ENCODE measurements around the gene DDI1.

DNA sequence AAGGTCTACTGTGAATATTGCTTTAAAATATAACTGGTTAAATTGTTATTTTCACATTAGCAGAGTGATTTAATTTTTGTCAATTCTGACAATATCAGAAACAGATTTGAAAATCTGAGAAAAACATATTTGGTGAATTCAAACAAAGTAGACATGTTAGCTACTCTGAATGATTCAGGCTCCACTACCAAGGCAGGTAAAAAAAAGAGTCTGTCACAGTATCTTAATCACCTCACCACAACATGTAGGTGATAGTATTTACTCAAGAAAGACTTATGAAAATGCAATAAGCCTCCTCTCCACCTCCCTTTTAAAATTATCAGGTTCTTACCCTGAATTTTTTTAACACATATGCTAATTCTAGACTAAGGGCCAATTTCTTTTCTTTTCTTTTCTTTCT, 42.6 kb downstream of the DDI1 start:
- TF ChIP-seq, protein P1, sequence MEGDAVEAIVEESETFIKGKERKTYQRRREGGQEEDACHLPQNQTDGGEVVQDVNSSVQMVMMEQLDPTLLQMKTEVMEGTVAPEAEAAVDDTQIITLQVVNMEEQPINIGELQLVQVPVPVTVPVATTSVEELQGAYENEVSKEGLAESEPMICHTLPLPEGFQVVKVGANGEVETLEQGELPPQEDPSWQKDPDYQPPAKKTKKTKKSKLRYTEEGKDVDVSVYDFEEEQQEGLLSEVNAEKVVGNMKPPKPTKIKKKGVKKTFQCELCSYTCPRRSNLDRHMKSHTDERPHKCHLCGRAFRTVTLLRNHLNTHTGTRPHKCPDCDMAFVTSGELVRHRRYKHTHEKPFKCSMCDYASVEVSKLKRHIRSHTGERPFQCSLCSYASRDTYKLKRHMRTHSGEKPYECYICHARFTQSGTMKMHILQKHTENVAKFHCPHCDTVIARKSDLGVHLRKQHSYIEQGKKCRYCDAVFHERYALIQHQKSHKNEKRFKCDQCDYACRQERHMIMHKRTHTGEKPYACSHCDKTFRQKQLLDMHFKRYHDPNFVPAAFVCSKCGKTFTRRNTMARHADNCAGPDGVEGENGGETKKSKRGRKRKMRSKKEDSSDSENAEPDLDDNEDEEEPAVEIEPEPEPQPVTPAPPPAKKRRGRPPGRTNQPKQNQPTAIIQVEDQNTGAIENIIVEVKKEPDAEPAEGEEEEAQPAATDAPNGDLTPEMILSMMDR (conservative IDR thresholded peaks at IDR 0.05; ENCODE audit: low read depth, low read length) = no peak
- TF ChIP-seq EZH2phosphoT487 (IDR thresholded peaks at IDR 0.05; ENCODE audit: borderline replicate concordance, low read length) = no peak

All from PC-3 (cell line).